Measurements from ENCODE around the gene OR4D11.

OR4D11 gene

GRCh38 chr11:59503276-59503675 is at the start of gene OR4D11:
Gene OR4D11 (plus strand): TSS chr11:59503576. CDS start chr11:59503576, 0 bp downstream.
- in situ Hi-C loops (cut with HindIII; ENCODE audit: low sequenced_read_pairs): no loop called here
- no peak for TF ChIP-seq CTCF (IDR thresholded peaks at IDR 0.05; ENCODE audit: low read depth, low read length)
- no peak within 1 kb of the TSS for H3K4me3 ChIP-seq (ENCODE audit: low read depth, low read length)
- no peak for DNase-seq (ENCODE audit: low read depth, low spot score)

GRCh38 chr11:59456661-59457060 is 46.7 kb upstream of the OR4D11 start, which contains the start of gene OR4D6:
Gene OR4D6 (plus strand): TSS chr11:59456961. CDS start chr11:59456961, 0 bp downstream.
- no peak for DNase-seq (ENCODE audit: low read depth, low spot score)
- no peak for TF ChIP-seq CTCF (IDR thresholded peaks at IDR 0.05; ENCODE audit: low read depth, low read length)
- in situ Hi-C loops (cut with HindIII; ENCODE audit: low sequenced_read_pairs): no loop called here
- no peak within 1 kb of the TSS for H3K4me3 ChIP-seq (ENCODE audit: low read depth, low read length)

GRCh38 chr11:59459916-59460315 is 43.5 kb upstream of the OR4D11 start:
- no peak for TF ChIP-seq CTCF (IDR thresholded peaks at IDR 0.05; ENCODE audit: low read depth, low read length)
- DNase-seq (ENCODE audit: low read depth, low spot score): no peak
- in situ Hi-C loops (cut with HindIII; ENCODE audit: low sequenced_read_pairs): no loop called here
- H3K4me3 ChIP-seq (ENCODE audit: low read depth, low read length): no peak overlapping the region

- in situ Hi-C loops (cut with HindIII; ENCODE audit: low sequenced_read_pairs): no loop called here
- no peak for DNase-seq (ENCODE audit: low read depth, low spot score)
- TF ChIP-seq CTCF (IDR thresholded peaks at IDR 0.05; ENCODE audit: low read depth, low read length): no peak
Observed at GRCh38 chr11:59463190-59463641, 40.2 kb upstream of the OR4D11 start.

GRCh38 chr11:59473015-59473414 is 30.4 kb upstream of the OR4D11 start, which contains the start of gene OR4D10:
Gene OR4D10 (plus strand): TSS chr11:59473315. CDS start chr11:59477430, 4,115 bp downstream.
- in situ Hi-C loops (cut with HindIII; ENCODE audit: low sequenced_read_pairs): no loop called here
- no peak for DNase-seq (ENCODE audit: low read depth, low spot score)
- no peak within 1 kb of the TSS for H3K4me3 ChIP-seq (ENCODE audit: low read depth, low read length)
- TF ChIP-seq CTCF (IDR thresholded peaks at IDR 0.05; ENCODE audit: low read depth, low read length): no peak

More at GRCh38 chr11:59463190-59463641, 40.2 kb upstream of the OR4D11 start:
- no peak overlapping the region for H3K4me3 ChIP-seq (ENCODE audit: low read depth, low read length)

- no peak for TF ChIP-seq CTCF (IDR thresholded peaks at IDR 0.05; ENCODE audit: low read depth, low read length)
- no peak for DNase-seq (ENCODE audit: low read depth, low spot score)
- in situ Hi-C loops (cut with HindIII; ENCODE audit: low sequenced_read_pairs): no loop called here
Observed at GRCh38 chr11:59475176-59475575, 28.2 kb upstream of the OR4D11 start.

More at GRCh38 chr11:59475176-59475575, 28.2 kb upstream of the OR4D11 start:
- no peak overlapping the region for H3K4me3 ChIP-seq (ENCODE audit: low read depth, low read length)
